Muscle layer of duodenum (tissue), 2 donors: ENCODE data around the gene C1orf159.

Experiments
- H3K27ac ChIP-seq: one replicate; pipeline ENCODE4 v1.7.0; 2013; ENCODE audit warnings: mild to moderate bottlenecking, low read length
- H3K27me3 ChIP-seq: one replicate; pipeline ENCODE4 v1.7.0; 2013; ENCODE audit warnings: low read depth, mild to moderate bottlenecking, control low read depth, low read length
- H3K36me3 ChIP-seq, 2 donors: one replicate each; pipeline ENCODE4 v1.7.0; 2013; ENCODE audit warnings: low read length in 2 of 2, control low read depth in 1 of 2, mild to moderate bottlenecking in 1 of 2; ENCODE audit not compliant: insufficient read depth in 2 of 2, control insufficient read depth in 1 of 2
- H3K4me1 ChIP-seq, 2 donors: one replicate each; pipeline ENCODE4 v1.7.0; 2013; ENCODE audit warnings: low read length in 2 of 2, mild to moderate bottlenecking in 2 of 2, control low read depth in 1 of 2, moderate library complexity in 1 of 2; ENCODE audit not compliant: insufficient read depth in 2 of 2, control insufficient read depth in 1 of 2
- H3K4me3 ChIP-seq, 2 donors: one replicate each; pipeline ENCODE4 v1.7.0; 2013; ENCODE audit warnings: low read length in 2 of 2, low read depth in 1 of 2, mild to moderate bottlenecking in 1 of 2
- H3K9me3 ChIP-seq, 2 donors: one replicate each; pipeline ENCODE4 v1.7.0; 2013; ENCODE audit warnings: low read length in 2 of 2, control low read depth in 1 of 2, mild to moderate bottlenecking in 1 of 2; ENCODE audit not compliant: control insufficient read depth in 1 of 2
- donor health status: healthy.

The C1orf159 gene

DNA sequence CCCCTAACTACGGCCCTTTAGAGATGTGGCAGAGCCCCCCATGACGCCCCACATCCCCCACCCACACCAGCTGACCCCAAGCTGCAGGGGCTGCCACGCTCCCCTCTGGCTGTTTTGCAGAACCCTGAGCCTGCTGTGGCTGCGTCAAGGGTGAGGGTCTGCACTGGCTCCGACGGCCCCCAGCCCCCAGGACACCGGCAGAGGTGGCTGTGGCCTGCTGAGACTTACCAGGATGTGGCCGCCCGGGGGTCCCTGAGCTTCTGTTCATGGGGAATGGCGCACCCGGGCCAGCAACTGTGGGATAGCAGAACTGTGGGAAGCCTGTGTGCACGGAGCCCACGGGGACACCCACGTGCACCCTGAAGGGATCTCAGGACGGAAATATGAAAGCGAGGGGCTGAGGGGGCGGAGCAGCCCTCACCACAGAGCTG is 29.0 kb downstream of the C1orf159 start:
- no peaks in the 10 kb centered on the region for H3K27me3 ChIP-seq
- H3K27ac ChIP-seq = no peak overlapping the region
- H3K4me1 ChIP-seq = no peaks in the 10 kb centered on the region
- H3K4me3 ChIP-seq = no peak overlapping the region
- no peaks in the 10 kb centered on the region for H3K9me3 ChIP-seq
- H3K36me3 ChIP-seq = no peaks in the 10 kb centered on the region

- no peaks in the 10 kb centered on the region for H3K36me3 ChIP-seq
Measured at GRCh38 chr1:1085911-1086841, 29.7 kb downstream of the C1orf159 start.

DNA sequence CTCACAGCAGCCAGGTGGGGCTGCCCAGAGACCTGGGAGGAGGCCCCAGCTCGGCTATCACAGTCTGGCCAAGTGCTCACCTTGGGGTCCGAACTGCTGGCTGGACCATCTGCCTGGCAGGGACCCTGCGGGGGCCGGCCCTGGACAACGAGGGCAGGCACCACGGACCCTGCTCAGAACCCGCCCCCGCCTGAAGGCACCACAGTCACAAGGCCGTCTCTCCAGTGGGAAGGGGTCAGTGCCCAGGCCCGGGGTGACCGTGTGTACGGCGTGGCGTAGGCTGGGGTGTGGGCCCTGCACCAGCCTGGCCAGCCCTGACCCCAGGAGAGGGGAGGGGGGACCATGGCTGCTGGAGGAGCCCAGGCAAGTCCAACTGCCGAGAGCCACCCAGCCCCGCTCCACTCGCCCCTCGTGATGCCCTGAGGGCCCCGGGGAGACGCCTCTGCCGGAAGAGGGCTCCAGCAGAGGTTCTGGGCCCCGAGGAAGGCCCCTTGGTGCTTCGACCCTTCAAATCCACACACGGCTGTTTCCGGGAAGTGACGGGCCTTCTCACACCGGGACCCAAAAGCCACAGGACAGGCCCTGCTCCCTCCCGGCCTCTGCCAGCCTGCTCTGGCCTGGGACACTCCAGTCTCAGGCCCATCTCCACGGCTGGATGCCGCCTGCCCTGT is 30.6 kb downstream of the C1orf159 start:
- no peaks in the 10 kb centered on the region for H3K27me3 ChIP-seq
- H3K4me3 ChIP-seq = no peak overlapping the region
- no peaks in the 10 kb centered on the region for H3K9me3 ChIP-seq
- H3K4me1 ChIP-seq = peaks cover 0 to 1% of the 10 kb centered on the region in 2 donors
- H3K36me3 ChIP-seq = no peaks in the 10 kb centered on the region
- no peak overlapping the region for H3K27ac ChIP-seq

More at GRCh38 chr1:1085911-1086841, 29.7 kb downstream of the C1orf159 start:
- Histone ChIP-seq H3K4me1 (no peaks in the 10 kb centered on the region), H3K4me3 (no peak overlapping the region), H3K27ac (no peak overlapping the region), H3K9me3 (no peaks in the 10 kb centered on the region), H3K27me3 (no peaks in the 10 kb centered on the region)

- Histone ChIP-seq H3K4me1 (peaks cover 0 to 9% of the 10 kb centered on the region in 2 donors), H3K4me3 (no peak overlapping the region), H3K27me3 (no peaks in the 10 kb centered on the region), H3K27ac (no peak overlapping the region), H3K36me3 (no peaks in the 10 kb centered on the region), H3K9me3 (no peaks in the 10 kb centered on the region)
Measured at GRCh38 chr1:1084372-1085170, 31.3 kb downstream of the C1orf159 start.

DNA sequence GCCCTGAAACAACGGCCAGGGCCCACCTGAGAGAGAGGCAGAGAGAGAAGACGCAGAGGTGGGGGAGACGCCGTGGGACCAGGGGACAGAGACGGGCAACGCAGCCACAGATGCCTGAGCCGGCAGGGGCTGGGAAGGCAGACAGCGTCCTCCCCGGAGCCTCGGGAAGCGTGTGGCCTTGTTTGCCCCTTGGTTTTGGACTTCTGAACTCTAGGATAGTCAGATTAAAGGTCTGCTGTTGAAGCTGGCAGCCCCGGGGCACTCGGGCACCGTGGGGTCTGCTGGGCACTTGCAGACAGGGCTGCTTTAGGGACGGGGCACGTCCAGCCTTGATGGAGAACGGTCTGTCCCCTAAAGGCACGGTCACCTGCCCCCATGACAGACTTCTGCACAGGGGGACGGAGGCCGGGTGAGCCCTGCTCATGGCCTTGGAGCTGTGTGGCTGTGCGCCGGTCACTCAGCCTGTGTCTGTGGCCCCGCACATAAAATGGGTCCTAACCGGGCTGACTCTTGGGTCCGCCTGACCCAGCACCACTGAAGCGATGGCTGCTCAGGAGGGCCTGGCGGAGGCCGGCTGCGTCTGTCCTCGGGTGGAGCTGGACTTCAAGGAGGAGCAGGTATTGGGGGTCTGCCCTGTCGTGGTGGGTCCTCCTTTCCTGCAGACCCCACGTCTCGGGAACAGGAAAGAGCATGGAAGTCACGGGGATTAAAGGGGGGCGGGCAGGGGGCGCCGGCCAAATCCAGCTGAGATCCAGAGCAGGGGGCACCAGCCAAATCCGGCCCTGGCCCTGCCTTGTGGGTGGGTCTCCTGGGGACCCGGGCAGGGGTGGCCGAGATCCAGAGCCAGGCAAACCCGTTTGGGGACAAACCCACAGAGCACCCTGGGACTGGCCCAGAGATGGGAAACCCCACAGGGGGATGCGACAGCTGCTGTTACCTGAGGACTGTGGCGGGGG is 32.2 kb downstream of the C1orf159 start:
- Histone ChIP-seq H3K4me3 (no peak overlapping the region), H3K9me3 (no peaks in the 10 kb centered on the region), H3K36me3 (no peaks in the 10 kb centered on the region), H3K4me1 (peaks cover 0 to 12% of the 10 kb centered on the region in 2 donors), H3K27me3 (no peaks in the 10 kb centered on the region), H3K27ac (no peak overlapping the region)

DNA sequence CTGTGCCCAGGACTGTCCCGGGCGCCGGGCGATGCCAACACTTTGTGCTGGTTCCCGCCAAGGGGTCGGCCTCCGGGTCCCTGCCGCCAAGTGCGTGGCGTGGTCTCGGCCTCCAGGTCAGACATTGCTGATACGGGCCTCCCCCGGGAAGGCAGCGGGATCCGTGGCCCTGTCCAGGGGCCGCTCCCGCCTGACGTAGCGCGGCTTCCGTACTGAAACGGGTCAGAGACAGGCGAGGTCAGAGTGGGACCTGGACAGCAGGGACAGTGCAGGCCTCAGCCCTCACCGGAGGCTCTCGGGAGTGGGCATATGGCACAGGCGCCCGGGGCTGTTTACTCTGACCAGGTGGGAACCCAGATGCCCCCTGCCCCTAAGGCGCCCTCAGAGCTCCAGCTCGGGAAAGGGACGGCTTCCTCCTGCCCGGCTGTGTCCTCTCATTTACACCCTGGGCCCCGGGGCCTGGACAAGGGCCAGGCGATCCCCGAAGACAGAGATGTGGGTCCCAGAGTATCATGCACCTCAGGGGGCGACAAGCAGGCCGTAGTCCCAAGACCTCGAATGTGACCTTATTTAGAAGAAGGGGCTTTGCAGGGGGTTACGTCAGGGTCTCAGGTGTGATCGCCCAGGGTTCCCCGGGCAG is 33.0 kb downstream of the C1orf159 start:
- Histone ChIP-seq H3K4me1 (peaks cover 0 to 12% of the 10 kb centered on the region in 2 donors), H3K27me3 (no peaks in the 10 kb centered on the region), H3K9me3 (no peaks in the 10 kb centered on the region), H3K4me3 (no peak overlapping the region), H3K36me3 (no peaks in the 10 kb centered on the region), H3K27ac (no peak overlapping the region)

DNA sequence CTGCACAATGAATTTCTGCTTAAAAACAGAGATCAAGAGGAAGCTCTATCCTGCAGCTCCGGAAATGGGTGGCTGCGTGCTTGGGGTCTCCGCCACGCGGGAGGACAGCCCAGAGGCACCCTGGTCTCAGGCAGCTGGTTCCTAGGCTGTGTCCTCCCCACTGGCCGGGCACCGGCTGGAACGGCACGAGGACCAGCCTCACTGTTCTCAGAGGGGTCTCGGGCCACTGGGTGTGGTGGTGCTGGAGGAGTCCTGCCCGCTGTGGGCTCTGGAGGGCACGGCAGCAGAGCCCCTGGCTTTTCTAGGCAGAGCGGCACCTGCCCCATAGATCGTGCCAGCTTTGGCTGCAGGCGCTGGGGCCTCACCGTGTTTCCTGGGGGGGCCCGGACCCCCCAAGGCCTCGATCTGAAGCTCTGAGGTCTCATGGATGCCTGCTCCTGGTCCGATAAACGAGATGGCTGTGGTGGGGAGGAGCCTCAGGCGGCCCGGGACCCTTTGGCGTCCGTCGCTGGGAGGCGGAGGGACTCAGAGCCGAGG is 33.6 kb downstream of the C1orf159 start:
- H3K4me1 ChIP-seq = peaks cover 0 to 12% of the 10 kb centered on the region in 2 donors
- H3K36me3 ChIP-seq = no peaks in the 10 kb centered on the region
- no peak overlapping the region for H3K27ac ChIP-seq
- no peaks in the 10 kb centered on the region for H3K27me3 ChIP-seq
- no peak overlapping the region for H3K4me3 ChIP-seq
- no peaks in the 10 kb centered on the region for H3K9me3 ChIP-seq

GRCh38 chr1:1081311-1082238 is 34.3 kb downstream of the C1orf159 start:
- Histone ChIP-seq H3K27ac (no peak overlapping the region), H3K9me3 (no peaks in the 10 kb centered on the region), H3K36me3 (no peaks in the 10 kb centered on the region), H3K4me3 (no peak overlapping the region), H3K27me3 (no peaks in the 10 kb centered on the region), H3K4me1 (peaks cover 0 to 12% of the 10 kb centered on the region in 2 donors)

- Histone ChIP-seq H3K4me1 (peaks cover 0 to 12% of the 10 kb centered on the region in 2 donors), H3K4me3 (no peak overlapping the region), H3K36me3 (no peaks in the 10 kb centered on the region), H3K9me3 (no peaks in the 10 kb centered on the region), H3K27ac (no peak overlapping the region), H3K27me3 (no peaks in the 10 kb centered on the region)
Measured at GRCh38 chr1:1080951-1081310, 35.0 kb downstream of the C1orf159 start.
